ENCODE measurements around the gene NEURL3. TPM values are rescaled to one million over a fixed set of nuclear protein-coding genes. Genes with fewer than 3 reads are reported as not detected.

The NEURL3 gene
- total and polyA plus RNA-seq, 2 of the 8 experiments (the other 6 are each of a cell fraction or from before 2014, with no cell fraction given), result not detected

DNA sequence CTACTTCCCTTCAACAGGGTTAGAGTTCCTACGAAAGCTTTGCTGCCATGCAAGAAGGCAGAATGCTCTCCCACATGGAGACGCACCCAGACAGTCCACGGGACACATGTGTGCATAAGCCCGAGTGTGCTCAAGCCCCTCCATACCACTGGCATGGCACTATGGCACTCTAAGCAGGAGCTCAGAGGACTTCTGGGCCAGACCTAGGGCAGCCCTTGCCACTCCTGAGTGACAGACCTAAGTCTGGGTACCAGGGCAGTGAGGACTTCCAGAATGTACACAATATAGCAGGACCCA lies 20.0 kb upstream of the NEURL3 start (continued):
- TF ChIP-seq POLR2AphosphoS5 (IDR thresholded peaks at IDR 0.05; ENCODE audit: low read depth, low read length) (no peak), SP4 (IDR thresholded peaks at IDR 0.05; ENCODE audit: low read length) (no peak), SP2 (IDR thresholded peaks at IDR 0.05; ENCODE audit: low read length) (no peak), BRCA1 (IDR thresholded peaks at IDR 0.05; ENCODE audit: low read depth, low read length) (no peak)
- TF ChIP-seq, protein P1, sequence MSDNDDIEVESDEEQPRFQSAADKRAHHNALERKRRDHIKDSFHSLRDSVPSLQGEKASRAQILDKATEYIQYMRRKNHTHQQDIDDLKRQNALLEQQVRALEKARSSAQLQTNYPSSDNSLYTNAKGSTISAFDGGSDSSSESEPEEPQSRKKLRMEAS (IDR thresholded peaks at IDR 0.05), result no peak

All from H1 (cell line).